CD4-positive, alpha-beta T cell treated with Interleukin-17A for 4 hours (primary cell): ENCODE measurements around the gene RIOX2.
"Not testable (repeated sequence)": the region's sequence is repeated elsewhere in the genome, so short reads cannot be mapped to it uniquely, and the experiment has no call there.

Source experiments
- DNase-seq: peaks from one replicate; pipeline ENCODE4 v3.0.0-alpha.2; 2020; ENCODE audit warnings: mixed read lengths

The RIOX2 gene

GRCh38 chr3:97950360-97950759 lies 21.9 kb downstream of the RIOX2 start:
- DNase-seq, result no peak

GRCh38 chr3:97949743-97950142 lies 22.5 kb downstream of the RIOX2 start:
- DNase-seq, result no peak

- DNase-seq, result no peak
Measured at GRCh38 chr3:97949110-97949485, 23.1 kb downstream of the RIOX2 start.

GRCh38 chr3:97948351-97949109 lies 23.7 kb downstream of the RIOX2 start:
- no peak for DNase-seq

GRCh38 chr3:97942801-97943546 lies 29.3 kb downstream of the RIOX2 start:
- no peak for DNase-seq

- peak; percentile 19 for DNase-seq
Measured at GRCh38 chr3:97940034-97940433, 32.2 kb downstream of the RIOX2 start.

- no peak for DNase-seq
Measured at GRCh38 chr3:97939401-97939800, 32.8 kb downstream of the RIOX2 start.

- DNase-seq, result no peak
Measured at GRCh38 chr3:97938444-97938843, 33.8 kb downstream of the RIOX2 start.

GRCh38 chr3:97937205-97937604 lies 35.0 kb downstream of the RIOX2 start:
- no peak for DNase-seq

- no peak for DNase-seq
Measured at GRCh38 chr3:97935842-97936241, 36.4 kb downstream of the RIOX2 start.

- no peak for DNase-seq
Measured at GRCh38 chr3:97934980-97935695, 37.1 kb downstream of the RIOX2 start.

- no peak for DNase-seq
Measured at GRCh38 chr3:97932387-97932801, 39.8 kb downstream of the RIOX2 start.

- no peak for DNase-seq
Measured at GRCh38 chr3:97931218-97931617, 41.0 kb downstream of the RIOX2 start.

- DNase-seq, result no peak
Measured at GRCh38 chr3:97930018-97930417, 42.2 kb downstream of the RIOX2 start.

- DNase-seq, result no peak
Measured at GRCh38 chr3:97928986-97929385, 43.2 kb downstream of the RIOX2 start.

GRCh38 chr3:97927704-97928103 lies 44.5 kb downstream of the RIOX2 start:
- no peak for DNase-seq

- no peak for DNase-seq
Measured at GRCh38 chr3:97917813-97918536, 54.3 kb downstream of the RIOX2 start.

- no peak for DNase-seq
Measured at GRCh38 chr3:97916576-97916975, 55.7 kb downstream of the RIOX2 start.

GRCh38 chr3:97914388-97914787 lies 57.8 kb downstream of the RIOX2 start:
- no peak for DNase-seq

GRCh38 chr3:97911459-97911858 lies 60.8 kb downstream of the RIOX2 start:
- no peak for DNase-seq

- DNase-seq, result peak; percentile 6
Measured at GRCh38 chr3:97910931-97911351, 61.3 kb downstream of the RIOX2 start.

GRCh38 chr3:97910236-97910831 lies 61.9 kb downstream of the RIOX2 start:
- DNase-seq, result peak; percentile 7

GRCh38 chr3:97909830-97910229 lies 62.4 kb downstream of the RIOX2 start:
- DNase-seq, result not testable (repeated sequence)
